DOHH2 (cell line): Measurements from ENCODE around the gene PRPF40A.

ENCODE experiments used
- H3F3A ChIP-seq: fragments of 200-600 bp; sonication (generic), shearing (Covaris generic); 2 replicates; pipeline ENCODE4 v1.6.0; 2016; ENCODE audit warnings: antibody characterized with exemption, mild to moderate bottlenecking; ENCODE audit not compliant: control insufficient read depth, insufficient read depth
- H3K27ac ChIP-seq: fragments of 200-600 bp; sonication (generic); 2 replicates; pipeline ENCODE4 v1.5.1; 2014; ENCODE audit warnings: low read depth, mild to moderate bottlenecking, low read length, moderate library complexity
- H3K27me3 ChIP-seq: fragments of 200-600 bp; sonication (generic); 2 replicates; pipeline ENCODE4 v1.6.1; 2014; ENCODE audit warnings: mild to moderate bottlenecking, low read length, mixed read lengths; ENCODE audit not compliant: control insufficient read depth
- H3K36me3 ChIP-seq: fragments of 200-600 bp; sonication (generic); 2 replicates; pipeline ENCODE4 v1.6.1; 2014; ENCODE audit warnings: mild to moderate bottlenecking, low read length, moderate library complexity, mixed read lengths; ENCODE audit not compliant: control insufficient read depth
- H3K4me1 ChIP-seq: fragments of 200-600 bp; sonication (generic); 2 replicates; pipeline ENCODE4 v1.6.1; 2014; ENCODE audit warnings: mild to moderate bottlenecking, low read length, mixed read lengths; ENCODE audit not compliant: control insufficient read depth
- H3K4me2 ChIP-seq: fragments of 200-600 bp; sonication (generic); 2 replicates; pipeline ENCODE4 v1.6.0; 2014; ENCODE audit warnings: mild to moderate bottlenecking, low read length, moderate library complexity
- H3K4me3 ChIP-seq: fragments of 200-600 bp; sonication (generic); 2 replicates; pipeline ENCODE4 v1.5.1; 2014; ENCODE audit warnings: mild to moderate bottlenecking, low read length, mixed read lengths
- H3K79me2 ChIP-seq: fragments of 200-600 bp; sonication (generic); 2 replicates; pipeline ENCODE4 v1.6.1; 2014; ENCODE audit warnings: mild to moderate bottlenecking, low read length, mixed read lengths; ENCODE audit not compliant: control insufficient read depth
- H3K9me2 ChIP-seq: fragments of 200-600 bp; sonication (generic); replicated peaks from 2 replicates; pipeline ENCODE4 v1.6.1; 2014; ENCODE audit warnings: mild to moderate bottlenecking, low read length, mixed read lengths; ENCODE audit not compliant: control insufficient read depth
- H3K9me3 ChIP-seq: fragments of 200-600 bp; sonication (generic); 2 replicates; pipeline ENCODE4 v1.6.1; 2014; ENCODE audit warnings: antibody characterized with exemption, low read length, mixed read lengths; ENCODE audit not compliant: control insufficient read depth, insufficient read depth
- H4K20me1 ChIP-seq: fragments of 200-600 bp; sonication (generic); 2 replicates; pipeline ENCODE4 v1.6.0; 2014; ENCODE audit warnings: low read depth, mild to moderate bottlenecking, antibody characterized with exemption, low read length, moderate library complexity; ENCODE audit not compliant: control insufficient read depth, insufficient read depth
- CTCF ChIP-seq: fragments of 200-600 bp; sonication (generic); IDR thresholded peaks from one replicate; pipeline ENCODE4 v1.5.1; 2014; ENCODE audit warnings: antibody characterized with exemption, mild to moderate bottlenecking, low read depth, low read length; ENCODE audit not compliant: poor library complexity, severe bottlenecking
- EZH2phosphoT487 ChIP-seq: fragments of 200-600 bp; sonication (generic); IDR thresholded peaks from 2 replicates; pipeline ENCODE4 v1.6.1; 2017; ENCODE audit warnings: borderline replicate concordance, mild to moderate bottlenecking, antibody characterized with exemption, low read length, moderate library complexity, mixed read lengths

PRPF40A gene

GRCh38 chr2:152655880-152656279 is 61.4 kb downstream of the PRPF40A start:
- no peaks in the 10 kb centered on the region for H3K9me2 ChIP-seq
- no peak overlapping the region for H3K4me2 ChIP-seq
- no peaks in the 10 kb centered on the region for H3K9me3 ChIP-seq
- H3K27me3 ChIP-seq: no peaks in the 10 kb centered on the region
- TF ChIP-seq EZH2phosphoT487: no peak
- TF ChIP-seq CTCF: no peak
- peaks cover 84% of the 10 kb centered on the region for H3K36me3 ChIP-seq
- no peak overlapping the region for H3K27ac ChIP-seq
- no peak overlapping the region for H3K4me3 ChIP-seq
- 0 out of 2 replicates have a peak, but pooled peaks cover 2% of the 10 kb centered on the region for H3F3A ChIP-seq
- no peaks in the 10 kb centered on the region for H3K4me1 ChIP-seq
- no peaks in the 10 kb centered on the region for H4K20me1 ChIP-seq
- H3K79me2 ChIP-seq: no peaks in the 10 kb centered on the region

GRCh38 chr2:152651834-152652233 is 65.4 kb downstream of the PRPF40A start:
- no peak overlapping the region for H3K4me2 ChIP-seq
- TF ChIP-seq EZH2phosphoT487 (no peak), CTCF (no peak)
- no peaks in the 10 kb centered on the region for H4K20me1 ChIP-seq
- no peaks in the 10 kb centered on the region for H3K79me2 ChIP-seq
- peaks cover 54% of the 10 kb centered on the region for H3K36me3 ChIP-seq
- H3K27me3 ChIP-seq: no peaks in the 10 kb centered on the region
- no peaks in the 10 kb centered on the region for H3K9me3 ChIP-seq
- H3K4me3 ChIP-seq: no peak overlapping the region
- no peaks in the 10 kb centered on the region for H3K9me2 ChIP-seq
- no peaks in the 10 kb centered on the region for H3K4me1 ChIP-seq
- H3K27ac ChIP-seq: no peak overlapping the region
- peaks cover 12% of the 10 kb centered on the region; the same call in 1 of the 2 replicates for H3F3A ChIP-seq

GRCh38 chr2:152650768-152651371 is 66.4 kb downstream of the PRPF40A start:
- TF ChIP-seq CTCF: no peak
- TF ChIP-seq EZH2phosphoT487: no peak
- peaks cover 44% of the 10 kb centered on the region for H3K36me3 ChIP-seq
- no peak overlapping the region for H3K27ac ChIP-seq

More at GRCh38 chr2:152650768-152651371, 66.4 kb downstream of the PRPF40A start:
- Histone ChIP-seq H4K20me1 (no peaks in the 10 kb centered on the region), H3K4me2 (no peak overlapping the region), H3K9me2 (no peaks in the 10 kb centered on the region), H3K79me2 (no peaks in the 10 kb centered on the region), H3K4me1 (no peaks in the 10 kb centered on the region), H3F3A (peaks cover 12% of the 10 kb centered on the region; the same call in 1 of the 2 replicates), H3K27me3 (no peaks in the 10 kb centered on the region), H3K4me3 (no peak overlapping the region), H3K9me3 (no peaks in the 10 kb centered on the region)
